CD8-positive, alpha-beta memory T cell (primary cell): ENCODE data around the gene UEVLD. TPM values are rescaled to one million over a fixed set of nuclear protein-coding genes. Genes with fewer than 3 reads are reported as not detected.
"Not testable (repeated sequence)": the region's sequence is repeated elsewhere in the genome, so short reads cannot be mapped to it uniquely, and the experiment has no call there.

ENCODE experiments used
- CTCF ChIA-PET: fragments of 350-600 bp; sonication (Branson Sonifier 250); formaldehyde crosslinking; loops from one replicate; lab custom pipeline; 2021; ENCODE audit warnings: antibody characterized with exemption; lab: Charles Lee
- POLR2A ChIA-PET: fragments of 350-600 bp; sonication (Branson Sonifier 250); formaldehyde crosslinking; loops from one replicate; lab custom pipeline; 2021; ENCODE audit warnings: antibody characterized with exemption; lab: Charles Lee
- DNase-seq, 5 donors: peaks; one replicate each; pipeline versions ENCODE4 v3.0.0 to v3.0.0-alpha.2; 2020 to 2022; ENCODE audit warnings: mixed read lengths in 1 of 5
- H3K27ac ChIP-seq: one replicate; pipeline ENCODE4 v1.7.0; 2013; ENCODE audit warnings: low read depth, mild to moderate bottlenecking, low read length, moderate library complexity
- H3K27me3 ChIP-seq: 2 replicates; pipeline ENCODE4 v1.7.0; 2013; ENCODE audit warnings: low read length, mild to moderate bottlenecking; ENCODE audit not compliant: insufficient read depth, poor library complexity, severe bottlenecking
- H3K36me3 ChIP-seq: 2 replicates; pipeline ENCODE4 v1.7.0; 2013; ENCODE audit warnings: mild to moderate bottlenecking, low read length, moderate library complexity; ENCODE audit not compliant: insufficient read depth
- H3K4me1 ChIP-seq: 2 replicates; pipeline ENCODE4 v1.7.0; 2013; ENCODE audit warnings: mild to moderate bottlenecking, low read length, moderate library complexity; ENCODE audit not compliant: insufficient read depth
- H3K4me3 ChIP-seq: 2 replicates; pipeline ENCODE4 v1.7.0; 2013; ENCODE audit warnings: mild to moderate bottlenecking, low read length
- H3K9me3 ChIP-seq: 2 replicates; pipeline ENCODE4 v1.7.0; 2013; ENCODE audit warnings: mild to moderate bottlenecking, low read length
- H3K27ac Mint-ChIP-seq, 8 donors: one replicate each; pipeline ENCODE4 v1.8.0; 2020 to 2021; ENCODE audit warnings: mixed read lengths in 8 of 8, mild to moderate bottlenecking in 6 of 8, inconsistent platforms in 3 of 8, moderate library complexity in 3 of 8
- H3K27me3 Mint-ChIP-seq, 2 donors: one replicate each; pipeline ENCODE4 v1.8.0; 2020 to 2021; ENCODE audit warnings: mixed read lengths in 2 of 2, mild to moderate bottlenecking in 1 of 2, moderate library complexity in 1 of 2
- H3K36me3 Mint-ChIP-seq, 3 donors: one replicate each; pipeline ENCODE4 v1.8.0; 2020 to 2021; ENCODE audit warnings: mixed read lengths in 3 of 3, inconsistent platforms in 1 of 3, mild to moderate bottlenecking in 1 of 3
- H3K4me1 Mint-ChIP-seq, 3 donors: one replicate each; pipeline ENCODE4 v1.8.0; 2020 to 2021; ENCODE audit warnings: mixed read lengths in 3 of 3, inconsistent platforms in 1 of 3, mild to moderate bottlenecking in 1 of 3
- H3K4me3 Mint-ChIP-seq, 7 donors: one replicate each; pipeline ENCODE4 v1.8.0; 2020 to 2021; ENCODE audit warnings: mixed read lengths in 7 of 7, mild to moderate bottlenecking in 6 of 7, moderate library complexity in 4 of 7, inconsistent platforms in 2 of 7
- H3K9me3 Mint-ChIP-seq, 5 donors: one replicate each; pipeline ENCODE4 v1.8.0; 2020 to 2022; ENCODE audit warnings: mixed read lengths in 5 of 5, mild to moderate bottlenecking in 3 of 5, moderate library complexity in 2 of 5, inconsistent platforms in 1 of 5
- polyA plus RNA-seq: library from polyadenylated mRNA; unstranded; fragments of 300-500 nt; fragmentation: Illumina TruSeq; gene quantifications from one replicate; pipeline ENCODE4 v1.2.3, GENCODE V29; 2021
- total RNA-seq, 2 experiments: library from RNA; stranded (reverse); gene quantifications; one replicate each; pipeline ENCODE4 v1.2.3, GENCODE V29; 2021

UEVLD gene
- total and polyA plus RNA-seq, 3 experiments from 2014 or later: 14.2 to 16.6 (median 15.6) TPM

GRCh38 chr11:18600915-18601569 lies 12.5 kb upstream of the UEVLD start:
- POLR2A ChIA-PET: no interaction called here
- peaks cover 2 to 3% (median 3%) of the 10 kb centered on the region in 3 donors for H3K36me3 Mint-ChIP-seq
- H3K4me3 ChIP-seq: no peak overlapping the region
- no peaks in the 10 kb centered on the region for H3K4me1 Mint-ChIP-seq
- no peak overlapping the region for H3K4me3 Mint-ChIP-seq
- H3K36me3 ChIP-seq: no peaks in the 10 kb centered on the region
- no peaks in the 10 kb centered on the region for H3K9me3 ChIP-seq
- CTCF ChIA-PET: interaction anchor here (1.3 kb wide), 1 partner anchor 164 kb away, joined by 3 read pairs; no protein-coding TSS in a partner anchor
- DNase-seq: no peak
- no peak overlapping the region for H3K27ac ChIP-seq
- no peak overlapping the region for H3K27ac Mint-ChIP-seq
- no peaks in the 10 kb centered on the region for H3K9me3 Mint-ChIP-seq
- no peaks in the 10 kb centered on the region for H3K4me1 ChIP-seq
- H3K27me3 ChIP-seq: no peaks in the 10 kb centered on the region
- no peaks in the 10 kb centered on the region for H3K27me3 Mint-ChIP-seq

- CTCF ChIA-PET: no interaction called here
Observed at GRCh38 chr11:18599739-18600230, 11.3 kb upstream of the UEVLD start, which contains the start of gene MISFA. MISFA (plus strand) TSS chr11:18599789; CDS start chr11:18599929, 140 bp downstream.

GRCh38 chr11:18594999-18595749 lies 6.6 kb upstream of the UEVLD start:
- Histone ChIP-seq H3K9me3 (no peaks in the 10 kb centered on the region), H3K4me1 (peaks cover 9% of the 10 kb centered on the region), H3K27me3 (no peaks in the 10 kb centered on the region), H3K4me3 (no peak overlapping the region), H3K27ac (no peak overlapping the region), H3K36me3 (no peaks in the 10 kb centered on the region)
- H3K4me1 Mint-ChIP-seq: peaks cover 0 to 9% (median 0%) of the 10 kb centered on the region in 3 donors
- H3K4me3 Mint-ChIP-seq: no peak overlapping the region
- H3K9me3 Mint-ChIP-seq: no peaks in the 10 kb centered on the region
- ChIA-PET POLR2A (no interaction called here), CTCF (no interaction called here)
- peaks cover 0 to 3% (median 0%) of the 10 kb centered on the region in 3 donors for H3K36me3 Mint-ChIP-seq
- no peak for DNase-seq
- H3K27ac Mint-ChIP-seq: peak overlapping the region in 1 of 8 donors; percentile 56
- H3K27me3 Mint-ChIP-seq: no peaks in the 10 kb centered on the region

More at GRCh38 chr11:18599739-18600230, 11.3 kb upstream of the UEVLD start, which contains the start of gene MISFA:
- H3K27me3 Mint-ChIP-seq: no peaks in the 10 kb centered on the region
- Histone ChIP-seq H3K4me1 (no peaks in the 10 kb centered on the region), H3K27ac (no peak within 1 kb of the TSS), H3K9me3 (no peaks in the 10 kb centered on the region), H3K4me3 (no peak within 1 kb of the TSS), H3K36me3 (no peaks in the 10 kb centered on the region), H3K27me3 (no peaks in the 10 kb centered on the region)
- peak within 1 kb of the TSS in 5 of 8 donors; percentile 0 to 68 (median 10) for H3K27ac Mint-ChIP-seq
- no peak within 1 kb of the TSS for H3K4me3 Mint-ChIP-seq
- no peaks in the 10 kb centered on the region for H3K9me3 Mint-ChIP-seq
- POLR2A ChIA-PET: no interaction called here
- H3K36me3 Mint-ChIP-seq: peaks cover 0 to 3% (median 0%) of the 10 kb centered on the region in 3 donors
- H3K4me1 Mint-ChIP-seq: no peaks in the 10 kb centered on the region
- DNase-seq: no peak

GRCh38 chr11:18594088-18594487 lies 5.6 kb upstream of the UEVLD start:
- H3K9me3 ChIP-seq, H3K36me3 Mint-ChIP-seq, H3K9me3 Mint-ChIP-seq, H3K27me3 Mint-ChIP-seq, H3K4me3 ChIP-seq, POLR2A ChIA-PET, H3K4me1 Mint-ChIP-seq, H3K27ac ChIP-seq, H3K4me3 Mint-ChIP-seq, H3K36me3 ChIP-seq, DNase-seq, H3K27me3 ChIP-seq: not testable (repeated sequence)
- peak overlapping the region in 1 of 8 donors; percentile 15 for H3K27ac Mint-ChIP-seq
- H3K4me1 ChIP-seq: peaks cover 12% of the 10 kb centered on the region
- CTCF ChIA-PET: interaction anchor here (1.4 kb wide), 1 partner anchor 128 kb away, joined by 3 read pairs; no protein-coding TSS in a partner anchor

GRCh38 chr11:18590571-18590970 lies 2.0 kb upstream of the UEVLD start:
- Mint-ChIP-seq H3K36me3 (no peaks in the 10 kb centered on the region), H3K27me3 (no peaks in the 10 kb centered on the region), H3K27ac (peak overlapping the region in 1 of 8 donors; percentile 88), H3K4me1 (peaks cover 0 to 9% (median 0%) of the 10 kb centered on the region in 3 donors), H3K4me3 (peak overlapping the region in 5 of 7 donors; percentile 3 to 39 (median 36)), H3K9me3 (no peaks in the 10 kb centered on the region)
- Histone ChIP-seq H3K27ac (no peak overlapping the region), H3K4me3 (no peak overlapping the region), H3K27me3 (no peaks in the 10 kb centered on the region), H3K4me1 (peaks cover 24% of the 10 kb centered on the region), H3K36me3 (no peaks in the 10 kb centered on the region), H3K9me3 (no peaks in the 10 kb centered on the region)
- ChIA-PET CTCF (interaction anchor here (1.0 kb wide), 1 partner anchor 114 kb away, joined by 3 read pairs; no protein-coding TSS in a partner anchor), POLR2A (no interaction called here)
- no peak for DNase-seq

- no peaks in the 10 kb centered on the region for H3K4me1 ChIP-seq
- peak overlapping the region in 6 of 8 donors; percentile 2 to 80 (median 44) for H3K27ac Mint-ChIP-seq
- peaks cover 6 to 24% (median 17%) of the 10 kb centered on the region in 3 donors for H3K4me1 Mint-ChIP-seq
- H3K36me3 ChIP-seq: no peaks in the 10 kb centered on the region
- H3K4me3 ChIP-seq: no peak overlapping the region
- H3K27me3 Mint-ChIP-seq: peaks cover 0 to 2% of the 10 kb centered on the region in 2 donors
- no peaks in the 10 kb centered on the region for H3K27me3 ChIP-seq
- peaks cover 0 to 13% (median 3%) of the 10 kb centered on the region in 3 donors for H3K36me3 Mint-ChIP-seq
- H3K9me3 ChIP-seq: no peaks in the 10 kb centered on the region
- no peaks in the 10 kb centered on the region for H3K9me3 Mint-ChIP-seq
- CTCF ChIA-PET: interaction anchor here (1.2 kb wide), 1 partner anchor 124 kb away, joined by 5 read pairs; no protein-coding TSS in a partner anchor
- no peak for DNase-seq
- H3K27ac ChIP-seq: no peak overlapping the region
- POLR2A ChIA-PET: interaction anchor here (0.6 kb wide), 1 partner anchor 117 kb away, joined by 4 read pairs; the partner anchor contains the start of gene TMEM86A
- no peak overlapping the region for H3K4me3 Mint-ChIP-seq
Observed at GRCh38 chr11:18581825-18582224, 6.7 kb downstream of the UEVLD start.

- no peaks in the 10 kb centered on the region for H3K27me3 ChIP-seq
- H3K4me3 Mint-ChIP-seq: no peak overlapping the region
- no peaks in the 10 kb centered on the region for H3K36me3 ChIP-seq
- no peaks in the 10 kb centered on the region for H3K9me3 ChIP-seq
- ChIA-PET CTCF (no interaction called here), POLR2A (interaction anchor here (0.7 kb wide), 1 partner anchor 219 kb away, joined by 15 read pairs; no protein-coding TSS in a partner anchor)
- H3K27ac ChIP-seq: no peak overlapping the region
- H3K4me3 ChIP-seq: no peak overlapping the region
- H3K4me1 Mint-ChIP-seq: peaks cover 13 to 32% (median 17%) of the 10 kb centered on the region in 3 donors
- no peaks in the 10 kb centered on the region for H3K9me3 Mint-ChIP-seq
- H3K27me3 Mint-ChIP-seq: peaks cover 0 to 2% of the 10 kb centered on the region in 2 donors
- peak overlapping the region in 6 of 8 donors; percentile 17 to 40 (median 28) for H3K27ac Mint-ChIP-seq
- H3K4me1 ChIP-seq: no peaks in the 10 kb centered on the region
- H3K36me3 Mint-ChIP-seq: peaks cover 4 to 25% (median 9%) of the 10 kb centered on the region in 3 donors
- no peak for DNase-seq
Observed at GRCh38 chr11:18580113-18580766, 8.3 kb downstream of the UEVLD start.
